ENCODE data around the gene NUMA1. TPM values are rescaled to one million over a fixed set of nuclear protein-coding genes. Genes with fewer than 3 reads are reported as not detected.

Gene NUMA1
- total and polyA plus RNA-seq, 2 of the 13 experiments (the other 11 are each of a cell fraction or from before 2014, with no cell fraction given), result 57.3 to 60.2 TPM

DNA sequence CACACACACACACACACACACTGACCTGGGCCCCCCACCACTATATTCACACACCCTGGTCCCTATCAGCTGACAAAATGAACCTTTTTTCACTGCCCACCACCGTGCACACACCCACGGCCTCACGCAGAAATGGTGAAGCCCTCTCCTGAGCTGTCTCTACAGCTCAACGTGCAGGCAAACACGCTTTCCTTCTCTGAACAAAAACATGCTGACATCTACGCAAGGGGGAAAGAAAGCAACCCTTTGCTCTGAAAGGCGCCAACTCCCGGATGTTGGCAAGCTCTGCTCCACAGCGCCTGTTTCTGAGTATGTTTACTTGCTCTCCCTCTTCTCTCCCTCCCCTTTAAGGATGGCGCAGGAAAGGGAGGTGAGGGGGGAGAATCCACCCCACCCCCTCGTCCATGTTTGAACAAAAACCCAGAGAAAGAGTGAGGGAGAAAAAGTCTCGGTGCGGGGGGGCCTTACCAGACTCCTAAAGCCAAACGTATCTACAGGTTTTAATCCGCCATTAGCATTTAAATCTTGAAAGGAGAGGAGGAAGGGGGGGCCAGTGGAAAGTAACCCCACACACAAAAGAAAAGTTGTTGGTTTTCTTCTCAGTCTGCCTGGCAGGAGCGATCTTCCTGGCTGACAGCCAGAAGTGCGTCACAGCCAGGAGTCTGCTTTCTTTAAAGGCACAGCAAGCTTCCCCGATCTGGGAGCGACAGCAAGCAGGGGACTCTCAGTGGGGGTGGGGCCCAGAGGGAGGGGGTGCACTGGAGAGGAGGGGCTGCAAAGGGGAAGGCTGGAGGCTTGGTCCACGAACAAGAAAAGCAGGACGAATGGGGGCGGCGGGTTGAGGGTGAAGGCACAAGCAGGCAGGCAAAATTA is 39.6 kb downstream of the NUMA1 start (continued):
- TF ChIP-seq, protein P1, sequence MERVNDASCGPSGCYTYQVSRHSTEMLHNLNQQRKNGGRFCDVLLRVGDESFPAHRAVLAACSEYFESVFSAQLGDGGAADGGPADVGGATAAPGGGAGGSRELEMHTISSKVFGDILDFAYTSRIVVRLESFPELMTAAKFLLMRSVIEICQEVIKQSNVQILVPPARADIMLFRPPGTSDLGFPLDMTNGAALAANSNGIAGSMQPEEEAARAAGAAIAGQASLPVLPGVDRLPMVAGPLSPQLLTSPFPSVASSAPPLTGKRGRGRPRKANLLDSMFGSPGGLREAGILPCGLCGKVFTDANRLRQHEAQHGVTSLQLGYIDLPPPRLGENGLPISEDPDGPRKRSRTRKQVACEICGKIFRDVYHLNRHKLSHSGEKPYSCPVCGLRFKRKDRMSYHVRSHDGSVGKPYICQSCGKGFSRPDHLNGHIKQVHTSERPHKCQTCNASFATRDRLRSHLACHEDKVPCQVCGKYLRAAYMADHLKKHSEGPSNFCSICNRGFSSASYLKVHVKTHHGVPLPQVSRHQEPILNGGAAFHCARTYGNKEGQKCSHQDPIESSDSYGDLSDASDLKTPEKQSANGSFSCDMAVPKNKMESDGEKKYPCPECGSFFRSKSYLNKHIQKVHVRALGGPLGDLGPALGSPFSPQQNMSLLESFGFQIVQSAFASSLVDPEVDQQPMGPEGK (CRISPR knock-in tag; IDR thresholded peaks at IDR 0.05), result peak; percentile 91
- TF ChIP-seq, protein P2, sequence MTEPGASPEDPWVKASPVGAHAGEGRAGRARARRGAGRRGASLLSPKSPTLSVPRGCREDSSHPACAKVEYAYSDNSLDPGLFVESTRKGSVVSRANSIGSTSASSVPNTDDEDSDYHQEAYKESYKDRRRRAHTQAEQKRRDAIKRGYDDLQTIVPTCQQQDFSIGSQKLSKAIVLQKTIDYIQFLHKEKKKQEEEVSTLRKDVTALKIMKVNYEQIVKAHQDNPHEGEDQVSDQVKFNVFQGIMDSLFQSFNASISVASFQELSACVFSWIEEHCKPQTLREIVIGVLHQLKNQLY (CRISPR knock-in tag; IDR thresholded peaks at IDR 0.05), result 0 out of 2 replicates have a peak, but pooled peaks have one; percentile 38
- TF ChIP-seq HOXA7 (CRISPR knock-in tag; IDR thresholded peaks at IDR 0.05) (no peak), MLLT10 (CRISPR knock-in tag; IDR thresholded peaks at IDR 0.05) (no peak), ZNF253 (CRISPR knock-in tag; IDR thresholded peaks at IDR 0.05; ENCODE audit: borderline replicate concordance) (no peak), RCOR2 (CRISPR knock-in tag; IDR thresholded peaks at IDR 0.05) (0 out of 2 replicates have a peak, but pooled peaks have one; percentile 20), ZNF724P (CRISPR knock-in tag; IDR thresholded peaks at IDR 0.05; ENCODE audit: borderline replicate concordance) (0 out of 2 replicates have a peak, but pooled peaks have one; percentile 23), KAT8 (CRISPR knock-in tag; IDR thresholded peaks at IDR 0.05) (peak; percentile 47), ZNF292 (CRISPR knock-in tag; IDR thresholded peaks at IDR 0.05; ENCODE audit: borderline replicate concordance, low read depth) (peak; percentile 59; the same call in 1 of the 2 replicates), MEF2D (CRISPR knock-in tag; IDR thresholded peaks at IDR 0.05) (peak; percentile 78), BORCS8-MEF2B (CRISPR knock-in tag; IDR thresholded peaks at IDR 0.05) (0 out of 2 replicates have a peak, but pooled peaks have one; percentile 8), ZNF615 (CRISPR knock-in tag; IDR thresholded peaks at IDR 0.05; ENCODE audit: borderline replicate concordance) (no peak), SIX1 (CRISPR knock-in tag; IDR thresholded peaks at IDR 0.05; ENCODE audit: borderline replicate concordance) (no peak; the same call in 1 of the 2 replicates), ZBTB7A (CRISPR knock-in tag; IDR thresholded peaks at IDR 0.05) (0 out of 2 replicates have a peak, but pooled peaks have one; percentile 29), HDAC2 (CRISPR knock-in tag; IDR thresholded peaks at IDR 0.05) (peak; percentile 84; the same call in 1 of the 2 replicates)
- TF ChIP-seq, protein P3, sequence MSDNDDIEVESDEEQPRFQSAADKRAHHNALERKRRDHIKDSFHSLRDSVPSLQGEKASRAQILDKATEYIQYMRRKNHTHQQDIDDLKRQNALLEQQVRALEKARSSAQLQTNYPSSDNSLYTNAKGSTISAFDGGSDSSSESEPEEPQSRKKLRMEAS (IDR thresholded peaks at IDR 0.05), result peak; percentile 38; the same call in 1 of the 2 replicates
- TF ChIP-seq, protein P4, sequence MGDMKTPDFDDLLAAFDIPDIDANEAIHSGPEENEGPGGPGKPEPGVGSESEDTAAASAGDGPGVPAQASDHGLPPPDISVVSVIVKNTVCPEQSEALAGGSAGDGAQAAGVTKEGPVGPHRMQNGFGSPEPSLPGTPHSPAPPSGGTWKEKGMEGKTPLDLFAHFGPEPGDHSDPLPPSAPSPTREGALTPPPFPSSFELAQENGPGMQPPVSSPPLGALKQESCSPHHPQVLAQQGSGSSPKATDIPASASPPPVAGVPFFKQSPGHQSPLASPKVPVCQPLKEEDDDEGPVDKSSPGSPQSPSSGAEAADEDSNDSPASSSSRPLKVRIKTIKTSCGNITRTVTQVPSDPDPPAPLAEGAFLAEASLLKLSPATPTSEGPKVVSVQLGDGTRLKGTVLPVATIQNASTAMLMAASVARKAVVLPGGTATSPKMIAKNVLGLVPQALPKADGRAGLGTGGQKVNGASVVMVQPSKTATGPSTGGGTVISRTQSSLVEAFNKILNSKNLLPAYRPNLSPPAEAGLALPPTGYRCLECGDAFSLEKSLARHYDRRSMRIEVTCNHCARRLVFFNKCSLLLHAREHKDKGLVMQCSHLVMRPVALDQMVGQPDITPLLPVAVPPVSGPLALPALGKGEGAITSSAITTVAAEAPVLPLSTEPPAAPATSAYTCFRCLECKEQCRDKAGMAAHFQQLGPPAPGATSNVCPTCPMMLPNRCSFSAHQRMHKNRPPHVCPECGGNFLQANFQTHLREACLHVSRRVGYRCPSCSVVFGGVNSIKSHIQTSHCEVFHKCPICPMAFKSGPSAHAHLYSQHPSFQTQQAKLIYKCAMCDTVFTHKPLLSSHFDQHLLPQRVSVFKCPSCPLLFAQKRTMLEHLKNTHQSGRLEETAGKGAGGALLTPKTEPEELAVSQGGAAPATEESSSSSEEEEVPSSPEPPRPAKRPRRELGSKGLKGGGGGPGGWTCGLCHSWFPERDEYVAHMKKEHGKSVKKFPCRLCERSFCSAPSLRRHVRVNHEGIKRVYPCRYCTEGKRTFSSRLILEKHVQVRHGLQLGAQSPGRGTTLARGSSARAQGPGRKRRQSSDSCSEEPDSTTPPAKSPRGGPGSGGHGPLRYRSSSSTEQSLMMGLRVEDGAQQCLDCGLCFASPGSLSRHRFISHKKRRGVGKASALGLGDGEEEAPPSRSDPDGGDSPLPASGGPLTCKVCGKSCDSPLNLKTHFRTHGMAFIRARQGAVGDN (CRISPR knock-in tag; IDR thresholded peaks at IDR 0.05), result peak; percentile 60
- TF ChIP-seq, protein P5, sequence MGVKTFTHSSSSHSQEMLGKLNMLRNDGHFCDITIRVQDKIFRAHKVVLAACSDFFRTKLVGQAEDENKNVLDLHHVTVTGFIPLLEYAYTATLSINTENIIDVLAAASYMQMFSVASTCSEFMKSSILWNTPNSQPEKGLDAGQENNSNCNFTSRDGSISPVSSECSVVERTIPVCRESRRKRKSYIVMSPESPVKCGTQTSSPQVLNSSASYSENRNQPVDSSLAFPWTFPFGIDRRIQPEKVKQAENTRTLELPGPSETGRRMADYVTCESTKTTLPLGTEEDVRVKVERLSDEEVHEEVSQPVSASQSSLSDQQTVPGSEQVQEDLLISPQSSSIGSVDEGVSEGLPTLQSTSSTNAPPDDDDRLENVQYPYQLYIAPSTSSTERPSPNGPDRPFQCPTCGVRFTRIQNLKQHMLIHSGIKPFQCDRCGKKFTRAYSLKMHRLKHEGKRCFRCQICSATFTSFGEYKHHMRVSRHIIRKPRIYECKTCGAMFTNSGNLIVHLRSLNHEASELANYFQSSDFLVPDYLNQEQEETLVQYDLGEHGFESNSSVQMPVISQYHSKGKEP (CRISPR knock-in tag; IDR thresholded peaks at IDR 0.05), result no peak
- TF ChIP-seq, protein P6, sequence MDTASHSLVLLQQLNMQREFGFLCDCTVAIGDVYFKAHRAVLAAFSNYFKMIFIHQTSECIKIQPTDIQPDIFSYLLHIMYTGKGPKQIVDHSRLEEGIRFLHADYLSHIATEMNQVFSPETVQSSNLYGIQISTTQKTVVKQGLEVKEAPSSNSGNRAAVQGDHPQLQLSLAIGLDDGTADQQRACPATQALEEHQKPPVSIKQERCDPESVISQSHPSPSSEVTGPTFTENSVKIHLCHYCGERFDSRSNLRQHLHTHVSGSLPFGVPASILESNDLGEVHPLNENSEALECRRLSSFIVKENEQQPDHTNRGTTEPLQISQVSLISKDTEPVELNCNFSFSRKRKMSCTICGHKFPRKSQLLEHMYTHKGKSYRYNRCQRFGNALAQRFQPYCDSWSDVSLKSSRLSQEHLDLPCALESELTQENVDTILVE (CRISPR knock-in tag; IDR thresholded peaks at IDR 0.05), result peak; percentile 42; the same call in 1 of the 2 replicates
